22Rv1 (cell line): Measurements from ENCODE around the gene ALOX5AP.

Experiments used
- H3K27ac ChIP-seq: fragments of 450-650 bp; 2 replicates; pipeline ENCODE4 v1.5.1; 2017
- CTCF ChIP-seq: fragments of 450-650 bp; IDR thresholded peaks from 2 replicates; pipeline ENCODE4 v1.5.1; 2017; ENCODE audit warnings: mild to moderate bottlenecking
- ZFX ChIP-seq: fragments of 450-650 bp; IDR thresholded peaks from 2 replicates; pipeline ENCODE4 v1.6.1; 2017; ENCODE audit warnings: antibody characterized with exemption, borderline replicate concordance

Gene ALOX5AP

DNA sequence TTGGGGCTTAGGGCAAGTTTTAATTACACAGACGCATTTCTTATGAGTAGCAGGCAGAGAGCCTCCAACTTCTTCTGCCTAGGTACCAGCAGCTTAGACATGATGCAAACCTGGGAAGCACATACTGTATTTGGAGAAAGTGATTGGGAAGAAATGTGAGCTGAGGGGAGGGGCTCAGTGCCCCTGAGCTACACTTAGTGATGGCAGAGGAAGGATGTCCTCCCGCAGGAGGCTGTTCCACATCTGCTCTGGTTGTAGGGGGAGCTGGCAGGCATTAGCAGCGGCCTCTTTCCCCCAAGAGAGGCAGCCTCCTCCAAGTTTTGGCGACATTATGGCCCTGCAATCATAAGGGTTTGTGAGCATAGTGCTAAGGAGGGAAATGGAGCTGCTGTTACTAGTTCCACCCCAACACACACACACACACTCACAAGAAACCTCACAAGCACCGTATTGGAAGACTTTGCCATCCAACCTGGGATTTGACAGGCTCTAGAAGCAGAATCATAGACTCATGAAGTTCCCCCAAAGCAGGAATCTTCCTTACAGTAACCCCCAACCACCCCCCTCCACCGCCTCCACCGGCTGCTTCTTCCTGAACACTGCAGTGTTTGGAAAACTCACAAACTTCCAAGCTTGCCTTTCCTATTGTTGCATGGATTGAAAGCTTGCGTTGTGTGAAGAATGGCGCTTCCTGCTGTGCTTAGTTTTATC is 3.3 kb downstream of the ALOX5AP start:
- no peak overlapping the region for H3K27ac ChIP-seq
- TF ChIP-seq CTCF (no peak), ZFX (no peak)

GRCh38 chr13:30739237-30739528 is 3.8 kb downstream of the ALOX5AP start:
- TF ChIP-seq CTCF (no peak), ZFX (no peak)
- H3K27ac ChIP-seq, result no peak overlapping the region

- TF ChIP-seq CTCF (no peak), ZFX (no peak)
- no peak overlapping the region for H3K27ac ChIP-seq
Measured at GRCh38 chr13:30739761-30740642, 4.7 kb downstream of the ALOX5AP start.

DNA sequence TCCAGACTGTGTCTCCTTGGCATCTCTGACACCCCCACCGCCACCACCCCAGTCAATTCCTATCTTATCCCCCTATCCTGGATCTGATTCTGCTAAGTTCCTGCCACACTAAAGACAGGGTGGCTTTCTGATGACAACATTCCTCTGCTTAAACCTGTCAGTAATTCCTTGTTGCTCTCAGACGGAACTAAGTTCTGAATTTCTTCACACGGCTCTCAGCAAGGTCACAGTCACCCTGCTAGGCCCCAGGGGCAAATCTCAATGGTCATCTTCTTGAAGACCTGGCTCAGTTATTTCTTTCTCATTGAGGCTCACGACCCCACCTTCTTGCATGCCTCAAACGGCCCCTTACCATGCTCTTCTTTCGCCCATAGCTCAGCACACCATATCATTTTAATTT is 7.6 kb downstream of the ALOX5AP start:
- no peak for TF ChIP-seq ZFX
- no peak overlapping the region for H3K27ac ChIP-seq

DNA sequence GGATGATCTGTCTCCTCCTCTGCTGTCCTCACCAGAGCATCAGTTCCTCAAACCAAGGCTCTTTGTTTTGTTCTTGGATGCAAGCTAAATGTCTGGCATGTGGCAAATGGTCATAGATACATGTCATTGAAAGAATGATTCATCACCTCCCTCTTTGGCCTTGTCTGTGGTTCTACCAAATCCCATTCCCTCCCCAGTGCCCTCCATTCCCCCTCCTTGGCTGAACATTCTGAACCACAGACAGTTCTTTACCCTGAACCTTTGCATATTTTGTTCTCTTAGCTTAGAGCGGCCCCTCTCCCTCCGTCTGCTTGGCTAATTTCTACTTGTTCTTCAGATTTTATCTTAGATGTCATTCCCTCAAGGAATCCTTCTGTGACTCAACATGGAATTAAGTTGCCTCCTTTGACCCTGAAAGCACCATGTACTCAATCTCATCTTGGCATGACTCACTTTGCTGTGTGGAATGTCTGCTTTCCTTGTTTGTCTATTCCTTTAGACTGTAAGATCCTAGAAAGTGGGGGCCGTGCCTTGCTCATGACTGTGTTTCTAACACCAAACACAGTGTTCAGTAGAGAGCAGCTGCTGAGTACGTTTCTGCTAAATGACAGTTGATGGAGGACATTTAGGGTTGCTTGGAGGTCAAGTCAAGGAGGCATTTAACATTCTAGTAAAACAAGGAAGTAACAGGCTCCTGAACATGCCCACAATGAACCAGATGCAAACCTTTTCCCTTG is 8.1 kb downstream of the ALOX5AP start:
- H3K27ac ChIP-seq, result no peak overlapping the region
- TF ChIP-seq ZFX (no peak), CTCF (no peak)

GRCh38 chr13:30744056-30744680 is 8.8 kb downstream of the ALOX5AP start:
- TF ChIP-seq CTCF, result no peak
- TF ChIP-seq ZFX, result no peak
- H3K27ac ChIP-seq, result no peak overlapping the region

- H3K27ac ChIP-seq, result no peak overlapping the region
- no peak for TF ChIP-seq CTCF
- TF ChIP-seq ZFX, result no peak
Measured at GRCh38 chr13:30744681-30745077, 9.3 kb downstream of the ALOX5AP start.
